ENCODE measurements around the gene IBA57. TPM values are rescaled to one million over a fixed set of nuclear protein-coding genes. Genes with fewer than 3 reads are reported as not detected.

Gene IBA57
- total RNA-seq, 2 experiments from 2014 or later = 9.1 to 9.9 TPM

GRCh38 chr1:228224198-228225164, 58.9 kb downstream of the IBA57 start:
- BruUV-seq (replicated peaks) = no TSS peak
- peaks cover 8% of the 10 kb centered on the region for H3K4me1 ChIP-seq (ENCODE audit: insufficient read depth, low read length, poor library complexity, severe bottlenecking)
- CTCF ChIA-PET (ENCODE audit: unreplicated experiment) = interaction anchor here (0.6 kb wide), 1 partner anchor 115 kb away, joined by 4 read pairs; no protein-coding TSS in a partner anchor

GRCh38 chr1:228225165-228225710, 59.6 kb downstream of the IBA57 start:
- Histone ChIP-seq H3K79me2 (ENCODE audit: insufficient read depth, low read depth, low read length) (no peaks in the 10 kb centered on the region), H3K4me1 (ENCODE audit: insufficient read depth, low read length, poor library complexity, severe bottlenecking) (peaks cover under 1% of the 10 kb centered on the region), H4K20me1 (ENCODE audit: insufficient read depth, low read length) (no peaks in the 10 kb centered on the region), H3K9me3 (ENCODE audit: low read length) (peaks cover 5% of the 10 kb centered on the region; the same call in 1 of the 2 replicates), H3K9me2 (ENCODE audit: insufficient read depth, low read length) (no peaks in the 10 kb centered on the region), H2AFZ (ENCODE audit: low read length) (no peak overlapping the region), H3K4me2 (ENCODE audit: low read length) (no peak overlapping the region), H3K4me3 (ENCODE audit: low read depth, low read length, poor library complexity, severe bottlenecking) (no peak overlapping the region), H3K27ac (ENCODE audit: low read depth, low read length, poor library complexity, severe bottlenecking) (no peak overlapping the region), H3K36me3 (ENCODE audit: insufficient read depth, low read length) (peaks cover 56% of the 10 kb centered on the region)
- ChIA-PET POLR2A (interaction anchor here (0.6 to 1.0 kb wide), 3 partner anchors 23 to 275 kb away, joined by 3 read pairs; no protein-coding TSS in a partner anchor), CTCF (ENCODE audit: unreplicated experiment) (no interaction called here)
- no TSS peak for BruUV-seq (replicated peaks)
- no peak for DNase-seq (ENCODE audit: low spot score)
- TF ChIP-seq EZH2phosphoT487 (IDR thresholded peaks at IDR 0.05; ENCODE audit: borderline replicate concordance, low read depth, low read length) = no peak
- TF ChIP-seq, protein P1, sequence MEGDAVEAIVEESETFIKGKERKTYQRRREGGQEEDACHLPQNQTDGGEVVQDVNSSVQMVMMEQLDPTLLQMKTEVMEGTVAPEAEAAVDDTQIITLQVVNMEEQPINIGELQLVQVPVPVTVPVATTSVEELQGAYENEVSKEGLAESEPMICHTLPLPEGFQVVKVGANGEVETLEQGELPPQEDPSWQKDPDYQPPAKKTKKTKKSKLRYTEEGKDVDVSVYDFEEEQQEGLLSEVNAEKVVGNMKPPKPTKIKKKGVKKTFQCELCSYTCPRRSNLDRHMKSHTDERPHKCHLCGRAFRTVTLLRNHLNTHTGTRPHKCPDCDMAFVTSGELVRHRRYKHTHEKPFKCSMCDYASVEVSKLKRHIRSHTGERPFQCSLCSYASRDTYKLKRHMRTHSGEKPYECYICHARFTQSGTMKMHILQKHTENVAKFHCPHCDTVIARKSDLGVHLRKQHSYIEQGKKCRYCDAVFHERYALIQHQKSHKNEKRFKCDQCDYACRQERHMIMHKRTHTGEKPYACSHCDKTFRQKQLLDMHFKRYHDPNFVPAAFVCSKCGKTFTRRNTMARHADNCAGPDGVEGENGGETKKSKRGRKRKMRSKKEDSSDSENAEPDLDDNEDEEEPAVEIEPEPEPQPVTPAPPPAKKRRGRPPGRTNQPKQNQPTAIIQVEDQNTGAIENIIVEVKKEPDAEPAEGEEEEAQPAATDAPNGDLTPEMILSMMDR (conservative IDR thresholded peaks at IDR 0.05; ENCODE audit: low read length) = no peak
- intact Hi-C loops (cut with micrococcal nuclease; ENCODE audit: unreplicated experiment) = no loop called here

More at GRCh38 chr1:228224198-228225164, 58.9 kb downstream of the IBA57 start:
- H3K27ac ChIP-seq (ENCODE audit: low read depth, low read length, poor library complexity, severe bottlenecking) = no peak overlapping the region
- peaks cover 5% of the 10 kb centered on the region; the same call in 1 of the 2 replicates for H3K9me3 ChIP-seq (ENCODE audit: low read length)
- H4K20me1 ChIP-seq (ENCODE audit: insufficient read depth, low read length) = no peaks in the 10 kb centered on the region
- peaks cover 50% of the 10 kb centered on the region for H3K36me3 ChIP-seq (ENCODE audit: insufficient read depth, low read length)
- no peaks in the 10 kb centered on the region for H3K9me2 ChIP-seq (ENCODE audit: insufficient read depth, low read length)
- no peaks in the 10 kb centered on the region for H3K79me2 ChIP-seq (ENCODE audit: insufficient read depth, low read depth, low read length)
- H3K4me3 ChIP-seq (ENCODE audit: low read depth, low read length, poor library complexity, severe bottlenecking) = no peak overlapping the region
- DNase-seq (ENCODE audit: low spot score) = no peak
- no peak overlapping the region for H2AFZ ChIP-seq (ENCODE audit: low read length)
- no peak for TF ChIP-seq EZH2phosphoT487 (IDR thresholded peaks at IDR 0.05; ENCODE audit: borderline replicate concordance, low read depth, low read length)
- TF ChIP-seq, protein P1 (conservative IDR thresholded peaks at IDR 0.05; ENCODE audit: low read length) = no peak
- H3K4me2 ChIP-seq (ENCODE audit: low read length) = no peak overlapping the region
- POLR2A ChIA-PET = no interaction called here
- intact Hi-C loops (cut with micrococcal nuclease; ENCODE audit: unreplicated experiment) = no loop called here
